SK-N-SH (cell line): ENCODE measurements around the gene MCTP1. TPM values are rescaled to one million over a fixed set of nuclear protein-coding genes. Genes with fewer than 3 reads are reported as not detected.
A peak's percentile ranks its signal among the peaks of the same experiment; 100 is the strongest.

Experiments used
- CTCF ChIA-PET: fragments of 300-600, 350-600 bp; formaldehyde crosslinking; extraction: SDS; loops from one replicate; lab custom pipeline; 2021; lab: Yijun Ruan, JAX
- POLR2A ChIA-PET: fragments of 350-600 bp; sonication (Branson Sonifier 250); formaldehyde crosslinking; extraction: SDS; loops from one replicate; lab custom pipeline; 2020; ENCODE audit warnings: antibody characterized with exemption, inconsistent platforms; lab: Yijun Ruan, JAX
- DNase-seq: peaks from one replicate; pipeline ENCODE4 v3.0.0; 2012
- H2AFZ ChIP-seq: fragments of 200-600 bp; sonication (generic); 2 replicates; pipeline ENCODE4 v1.8.1; 2016; ENCODE audit warnings: antibody characterized with exemption, mild to moderate bottlenecking, low read depth
- H3F3A ChIP-seq: fragments of 200-600 bp; sonication (generic); replicated peaks from 2 replicates; pipeline ENCODE3; 2016; ENCODE audit warnings: antibody characterized with exemption, mild to moderate bottlenecking; ENCODE audit not compliant: insufficient read depth
- H3K27ac ChIP-seq, 2 experiments: fragments of 200-500 bp in 1 of 2; fragments of 200-600 bp in 1 of 2; sonication (Bioruptor generic) in 1 of 2; sonication (generic), shearing (Covaris generic) in 1 of 2; 2 replicates each; pipeline versions ENCODE4 v1.5.1 to v1.6.1; 2014 to 2016; ENCODE audit warnings: low read depth in 2 of 2, inconsistent platforms in 1 of 2, low read length in 1 of 2, mild to moderate bottlenecking in 1 of 2, mixed read lengths in 1 of 2
- H3K27me3 ChIP-seq: fragments of 200-600 bp; sonication (generic), shearing (Covaris generic); 2 replicates; pipeline ENCODE4 v1.6.1; 2016; ENCODE audit warnings: mixed run types; ENCODE audit not compliant: insufficient read depth
- H3K36me3 ChIP-seq, 2 experiments: fragments of 200-500 bp in 1 of 2; fragments of 200-600 bp in 1 of 2; sonication (Bioruptor generic) in 1 of 2; sonication (generic) in 1 of 2; replicated peaks in 1 of 2; 2 replicates each; pipeline versions ENCODE3 to v1.5.1; 2014 to 2016; ENCODE audit warnings: low read length in 1 of 2, mild to moderate bottlenecking in 1 of 2; ENCODE audit not compliant: insufficient read depth in 2 of 2, control insufficient read depth in 1 of 2
- H3K4me1 ChIP-seq, 2 experiments: fragments of 200-500 bp in 1 of 2; fragments of 200-600 bp in 1 of 2; sonication (Bioruptor generic) in 1 of 2; sonication (generic), shearing (Covaris generic) in 1 of 2; 2 replicates each; pipeline versions ENCODE4 v1.5.1 to v1.6.1; 2014 to 2016; ENCODE audit warnings: low read depth in 1 of 2, low read length in 1 of 2, mixed run types in 1 of 2; ENCODE audit not compliant: insufficient read depth in 2 of 2, control insufficient read depth in 1 of 2
- H3K4me2 ChIP-seq: fragments of 200-600 bp; sonication (generic), shearing (Covaris generic); 2 replicates; pipeline ENCODE4 v1.6.1; 2017; ENCODE audit warnings: mixed run types
- H3K4me3 ChIP-seq, 2 experiments: fragments of 200-500 bp in 1 of 2; fragments of 200-600 bp in 1 of 2; sonication (Bioruptor generic) in 1 of 2; sonication (generic), shearing (Covaris generic) in 1 of 2; 2 replicates each; pipeline versions ENCODE4 v1.5.1 to v1.8.1; 2014 to 2016; ENCODE audit warnings: low read depth in 2 of 2, inconsistent platforms in 1 of 2, low read length in 1 of 2, mild to moderate bottlenecking in 1 of 2, mixed read lengths in 1 of 2, moderate library complexity in 1 of 2
- H3K79me2 ChIP-seq: fragments of 200-600 bp; sonication (generic); 2 replicates; pipeline ENCODE4 v1.8.1; 2017; ENCODE audit warnings: mild to moderate bottlenecking; ENCODE audit not compliant: insufficient read depth
- H3K9ac ChIP-seq: fragments of 200-600 bp; sonication (generic); 2 replicates; pipeline ENCODE4 v1.6.1; 2017; ENCODE audit warnings: mixed run types
- H3K9me2 ChIP-seq: fragments of 200-600 bp; sonication (generic); 2 replicates; pipeline ENCODE4 v1.6.1; 2017; ENCODE audit warnings: mixed run types
- H3K9me3 ChIP-seq: fragments of 200-600 bp; sonication (generic); 2 replicates; pipeline ENCODE4 v1.6.1; 2017; ENCODE audit warnings: mixed run types, mild to moderate bottlenecking, moderate library complexity
- H4K20me1 ChIP-seq: fragments of 200-600 bp; sonication (generic); 2 replicates; pipeline ENCODE4 v1.6.1; 2017; ENCODE audit warnings: mild to moderate bottlenecking, mixed run types; ENCODE audit not compliant: insufficient read depth
- FOSL2 ChIP-seq: IDR thresholded peaks from 2 replicates; pipeline ENCODE4 v1.4.0; 2012; ENCODE audit warnings: low read depth, mild to moderate bottlenecking, moderate library complexity, borderline replicate concordance
- GATA2 ChIP-seq: sonication (generic); formaldehyde crosslinking; IDR thresholded peaks from 2 replicates; pipeline ENCODE4 v1.5.0; 2020; ENCODE audit warnings: mild to moderate bottlenecking, missing genetic modification reagents
- POLR2AphosphoS5 ChIP-seq: IDR thresholded peaks from 2 replicates; pipeline ENCODE4 v1.6.1; 2012; ENCODE audit warnings: low read depth, low read length
- RAD21 ChIP-seq: IDR thresholded peaks from 2 replicates; pipeline ENCODE4 v1.6.1; 2012; ENCODE audit warnings: mild to moderate bottlenecking, low read length
- TAF1 ChIP-seq: IDR thresholded peaks from 2 replicates; pipeline ENCODE4 v1.6.1; 2012; ENCODE audit warnings: low read depth, mild to moderate bottlenecking, low read length, moderate library complexity, borderline replicate concordance
- TCF12 ChIP-seq: IDR thresholded peaks from 2 replicates; pipeline ENCODE4 v1.4.0; 2012
- WGBS: methylation state at CpG from one replicate; pipeline ENCODE4 v1.1.6; 2017; ENCODE audit warnings: low lambda C conversion rate; 5-methylcytosine and 5-hydroxymethylcytosine counted together
- polyA plus RNA-seq, 3 experiments: library from polyadenylated mRNA; depleted of rRNA; stranded (reverse); fragments of >200 nt; gene quantifications; 2 replicates each; pipeline ENCODE4 v1.2.3, GENCODE V29; 2012
- TF ChIP-seq, protein P1 (sequence below): IDR thresholded peaks from 2 replicates; pipeline ENCODE4 v1.6.1; 2012; ENCODE audit warnings: mild to moderate bottlenecking, low read depth, low read length, moderate library complexity
- TF ChIP-seq, protein P2 (sequence below): IDR thresholded peaks from 2 replicates; pipeline ENCODE4 v1.4.0; 2012; ENCODE audit warnings: low read depth, borderline replicate concordance
- TF ChIP-seq, protein P3 (sequence below): IDR thresholded peaks from 2 replicates; pipeline ENCODE4; 2012

Gene MCTP1
- polyA plus RNA-seq, 1 of the 3 experiments (the other 2 are of a cell fraction): 0.53 TPM

DNA sequence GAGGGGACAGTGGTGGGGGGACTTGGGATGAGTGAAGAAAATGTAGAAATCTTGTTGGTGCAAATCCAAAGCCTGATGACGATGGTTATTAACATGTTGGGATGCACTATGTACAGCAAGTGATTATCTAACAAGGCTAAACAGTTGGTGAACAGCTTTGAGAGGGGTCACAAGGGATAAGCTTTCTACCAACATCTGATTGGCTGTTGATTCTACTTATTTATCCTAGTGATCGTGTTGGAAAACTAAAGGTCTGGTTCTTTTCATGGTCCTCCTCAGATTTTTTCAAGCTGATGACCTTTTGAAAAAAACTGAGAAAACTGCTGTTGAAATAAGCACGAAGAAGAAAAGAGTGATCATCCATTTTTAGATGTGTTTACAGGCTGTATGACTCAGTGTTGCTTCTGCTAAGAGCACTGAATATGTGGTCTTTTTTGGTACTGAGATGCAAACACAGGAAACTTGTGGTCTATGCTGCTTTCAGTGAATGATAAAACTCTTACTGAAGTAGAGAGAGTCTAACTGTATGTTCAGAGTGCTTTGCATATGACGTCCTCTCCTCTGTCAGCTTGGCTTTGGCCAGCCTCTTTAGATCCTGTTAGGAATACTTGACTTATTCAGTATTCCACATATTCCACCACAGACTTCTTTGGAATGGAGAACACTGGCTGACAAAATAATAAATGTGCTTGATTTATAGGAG lies 491.6 kb downstream of the MCTP1 start:
- no peak overlapping the region for H3K4me3 ChIP-seq
- CTCF ChIA-PET: interaction anchor here (0.6 kb wide), 2 partner anchors 8 to 1003 kb away, joined by 3 read pairs; no protein-coding TSS in a partner anchor
- H3K9ac ChIP-seq: peak overlapping the region; percentile 10; the same call in 1 of the 2 replicates
- POLR2A ChIA-PET: no interaction called here
- no peaks in the 10 kb centered on the region for H4K20me1 ChIP-seq
- no peaks in the 10 kb centered on the region for H3K4me1 ChIP-seq
- H3K27ac ChIP-seq: peak overlapping the region in 1 of 2 experiments; percentile 76; a peak in 2 of 4 replicates
- H2AFZ ChIP-seq: peak overlapping the region; percentile 48
- no peaks in the 10 kb centered on the region for H3K36me3 ChIP-seq
- DNase-seq: no peak
- peak overlapping the region; percentile 10; the same call in 1 of the 2 replicates for H3K4me2 ChIP-seq
- 43% methylated on average over 4 of the region's 4 CpGs for WGBS
- H3F3A ChIP-seq: peaks cover 12% of the 10 kb centered on the region
- no peaks in the 10 kb centered on the region for H3K9me2 ChIP-seq
- TF ChIP-seq FOSL2 (peak; percentile 33), RAD21 (no peak)
- TF ChIP-seq, all 33 proteins: peak for 1
- Histone ChIP-seq H3K27me3 (no peaks in the 10 kb centered on the region), H3K9me3 (no peaks in the 10 kb centered on the region), H3K79me2 (no peaks in the 10 kb centered on the region)

DNA sequence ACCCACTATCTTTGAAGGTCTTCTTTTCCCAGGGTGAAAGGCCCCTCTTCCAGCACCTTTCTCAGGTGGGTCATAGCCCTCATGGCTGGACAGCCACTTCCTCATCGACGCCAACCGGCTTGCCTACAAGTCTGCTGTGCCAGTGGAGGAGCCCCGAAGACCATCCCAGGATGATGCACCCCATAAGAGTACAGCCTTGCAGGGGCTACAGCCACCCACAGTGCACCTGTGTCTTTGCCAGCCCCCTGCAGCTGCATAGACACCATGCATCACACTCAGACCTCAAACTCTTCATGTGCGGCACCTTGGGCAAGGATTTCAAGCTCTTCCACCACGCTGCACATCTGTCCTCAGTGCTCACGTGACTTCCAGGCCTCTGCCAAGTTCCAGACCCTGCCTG lies 493.1 kb downstream of the MCTP1 start:
- H3F3A ChIP-seq: peaks cover 12% of the 10 kb centered on the region
- no peak overlapping the region for H3K27ac ChIP-seq
- no peaks in the 10 kb centered on the region for H3K9me3 ChIP-seq
- TF ChIP-seq, protein P1, sequence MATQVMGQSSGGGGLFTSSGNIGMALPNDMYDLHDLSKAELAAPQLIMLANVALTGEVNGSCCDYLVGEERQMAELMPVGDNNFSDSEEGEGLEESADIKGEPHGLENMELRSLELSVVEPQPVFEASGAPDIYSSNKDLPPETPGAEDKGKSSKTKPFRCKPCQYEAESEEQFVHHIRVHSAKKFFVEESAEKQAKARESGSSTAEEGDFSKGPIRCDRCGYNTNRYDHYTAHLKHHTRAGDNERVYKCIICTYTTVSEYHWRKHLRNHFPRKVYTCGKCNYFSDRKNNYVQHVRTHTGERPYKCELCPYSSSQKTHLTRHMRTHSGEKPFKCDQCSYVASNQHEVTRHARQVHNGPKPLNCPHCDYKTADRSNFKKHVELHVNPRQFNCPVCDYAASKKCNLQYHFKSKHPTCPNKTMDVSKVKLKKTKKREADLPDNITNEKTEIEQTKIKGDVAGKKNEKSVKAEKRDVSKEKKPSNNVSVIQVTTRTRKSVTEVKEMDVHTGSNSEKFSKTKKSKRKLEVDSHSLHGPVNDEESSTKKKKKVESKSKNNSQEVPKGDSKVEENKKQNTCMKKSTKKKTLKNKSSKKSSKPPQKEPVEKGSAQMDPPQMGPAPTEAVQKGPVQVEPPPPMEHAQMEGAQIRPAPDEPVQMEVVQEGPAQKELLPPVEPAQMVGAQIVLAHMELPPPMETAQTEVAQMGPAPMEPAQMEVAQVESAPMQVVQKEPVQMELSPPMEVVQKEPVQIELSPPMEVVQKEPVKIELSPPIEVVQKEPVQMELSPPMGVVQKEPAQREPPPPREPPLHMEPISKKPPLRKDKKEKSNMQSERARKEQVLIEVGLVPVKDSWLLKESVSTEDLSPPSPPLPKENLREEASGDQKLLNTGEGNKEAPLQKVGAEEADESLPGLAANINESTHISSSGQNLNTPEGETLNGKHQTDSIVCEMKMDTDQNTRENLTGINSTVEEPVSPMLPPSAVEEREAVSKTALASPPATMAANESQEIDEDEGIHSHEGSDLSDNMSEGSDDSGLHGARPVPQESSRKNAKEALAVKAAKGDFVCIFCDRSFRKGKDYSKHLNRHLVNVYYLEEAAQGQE: no peak
- TF ChIP-seq TCF12: no peak
- TF ChIP-seq GATA2 (CRISPR knock-in tag): no peak
- TF ChIP-seq, protein P2, sequence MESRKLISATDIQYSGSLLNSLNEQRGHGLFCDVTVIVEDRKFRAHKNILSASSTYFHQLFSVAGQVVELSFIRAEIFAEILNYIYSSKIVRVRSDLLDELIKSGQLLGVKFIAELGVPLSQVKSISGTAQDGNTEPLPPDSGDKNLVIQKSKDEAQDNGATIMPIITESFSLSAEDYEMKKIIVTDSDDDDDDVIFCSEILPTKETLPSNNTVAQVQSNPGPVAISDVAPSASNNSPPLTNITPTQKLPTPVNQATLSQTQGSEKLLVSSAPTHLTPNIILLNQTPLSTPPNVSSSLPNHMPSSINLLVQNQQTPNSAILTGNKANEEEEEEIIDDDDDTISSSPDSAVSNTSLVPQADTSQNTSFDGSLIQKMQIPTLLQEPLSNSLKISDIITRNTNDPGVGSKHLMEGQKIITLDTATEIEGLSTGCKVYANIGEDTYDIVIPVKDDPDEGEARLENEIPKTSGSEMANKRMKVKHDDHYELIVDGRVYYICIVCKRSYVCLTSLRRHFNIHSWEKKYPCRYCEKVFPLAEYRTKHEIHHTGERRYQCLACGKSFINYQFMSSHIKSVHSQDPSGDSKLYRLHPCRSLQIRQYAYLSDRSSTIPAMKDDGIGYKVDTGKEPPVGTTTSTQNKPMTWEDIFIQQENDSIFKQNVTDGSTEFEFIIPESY: no peak
- TF ChIP-seq POLR2AphosphoS5: no peak
- no peak for TF ChIP-seq TAF1
- TF ChIP-seq, protein P3, sequence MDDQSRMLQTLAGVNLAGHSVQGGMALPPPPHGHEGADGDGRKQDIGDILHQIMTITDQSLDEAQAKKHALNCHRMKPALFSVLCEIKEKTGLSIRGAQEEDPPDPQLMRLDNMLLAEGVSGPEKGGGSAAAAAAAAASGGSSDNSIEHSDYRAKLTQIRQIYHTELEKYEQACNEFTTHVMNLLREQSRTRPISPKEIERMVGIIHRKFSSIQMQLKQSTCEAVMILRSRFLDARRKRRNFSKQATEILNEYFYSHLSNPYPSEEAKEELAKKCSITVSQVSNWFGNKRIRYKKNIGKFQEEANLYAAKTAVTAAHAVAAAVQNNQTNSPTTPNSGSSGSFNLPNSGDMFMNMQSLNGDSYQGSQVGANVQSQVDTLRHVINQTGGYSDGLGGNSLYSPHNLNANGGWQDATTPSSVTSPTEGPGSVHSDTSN: no peak
- no peak for TF ChIP-seq RAD21
- ChIA-PET CTCF (no interaction called here), POLR2A (no interaction called here)
- no peak overlapping the region for H3K4me2 ChIP-seq
- H3K4me3 ChIP-seq: no peak overlapping the region
- H2AFZ ChIP-seq: no peak overlapping the region
- DNase-seq: no peak
- H3K27me3 ChIP-seq: no peaks in the 10 kb centered on the region
- H4K20me1 ChIP-seq: no peaks in the 10 kb centered on the region
- H3K9ac ChIP-seq: no peak overlapping the region
- H3K4me1 ChIP-seq: no peaks in the 10 kb centered on the region
- WGBS: 85% methylated on average over 6 of the region's 7 CpGs
- H3K79me2 ChIP-seq: no peaks in the 10 kb centered on the region
- H3K36me3 ChIP-seq: no peaks in the 10 kb centered on the region
- no peaks in the 10 kb centered on the region for H3K9me2 ChIP-seq
